Parathyroid adenoma (tissue), 2 donors: ENCODE data around the gene SLC20A1.

Source experiments
- H2AFZ ChIP-seq: fragments of 300-600 bp; sonication (generic); one replicate; pipeline ENCODE4 v1.7.0; 2017; ENCODE audit warnings: antibody characterized with exemption, mild to moderate bottlenecking
- H3K27ac ChIP-seq: fragments of 300-600 bp; sonication (generic); one replicate; pipeline ENCODE4 v1.7.0; 2017
- H3K27me3 ChIP-seq: fragments of 300-600 bp; sonication (generic); one replicate; pipeline ENCODE4 v1.7.0; 2017; ENCODE audit warnings: low read length; ENCODE audit not compliant: control insufficient read depth, insufficient read depth
- H3K36me3 ChIP-seq: fragments of 300-600 bp; sonication (generic); one replicate; pipeline ENCODE4 v1.7.0; 2017; ENCODE audit warnings: low read length; ENCODE audit not compliant: control insufficient read depth, insufficient read depth
- H3K4me1 ChIP-seq: fragments of 300-600 bp; sonication (generic); one replicate; pipeline ENCODE4 v1.7.0; 2017; ENCODE audit warnings: control low read depth
- H3K4me2 ChIP-seq: fragments of 300-600 bp; sonication (generic); one replicate; pipeline ENCODE4 v1.7.0; 2017; ENCODE audit warnings: low read length
- H3K4me3 ChIP-seq: fragments of 300-600 bp; sonication (generic); one replicate; pipeline ENCODE4 v1.7.0; 2017; ENCODE audit warnings: low read depth, low read length
- H3K79me2 ChIP-seq: fragments of 300-600 bp; sonication (generic); one replicate; pipeline ENCODE4 v1.7.0; 2017; ENCODE audit warnings: control low read depth
- H3K9ac ChIP-seq: fragments of 300-600 bp; sonication (generic); one replicate; pipeline ENCODE4 v1.7.0; 2017; ENCODE audit warnings: mild to moderate bottlenecking
- H3K9me3 ChIP-seq: fragments of 300-600 bp; sonication (generic); one replicate; pipeline ENCODE4 v1.7.0; 2017; ENCODE audit warnings: low read length; ENCODE audit not compliant: control insufficient read depth
- CTCF ChIP-seq: fragments of 300-600 bp; sonication (generic); IDR thresholded peaks from one replicate; pipeline ENCODE4 v1.7.0; 2017; ENCODE audit warnings: antibody characterized with exemption, mild to moderate bottlenecking
- donor health status: primary hyperparathyroidism.

The SLC20A1 gene

GRCh38 chr2:112640800-112641675 lies 4.7 kb upstream of the SLC20A1 start:
- Histone ChIP-seq H3K27ac (no peak overlapping the region), H3K79me2 (no peaks in the 10 kb centered on the region), H3K9me3 (no peaks in the 10 kb centered on the region), H3K9ac (no peak overlapping the region), H3K27me3 (no peaks in the 10 kb centered on the region), H3K4me2 (no peak overlapping the region), H3K4me3 (no peak overlapping the region), H3K36me3 (no peaks in the 10 kb centered on the region), H3K4me1 (peaks cover 8% of the 10 kb centered on the region), H2AFZ (no peak overlapping the region)
- TF ChIP-seq CTCF, result no peak

- H3K27me3 ChIP-seq, result no peaks in the 10 kb centered on the region
- no peak overlapping the region for H3K4me2 ChIP-seq
- H2AFZ ChIP-seq, result no peak overlapping the region
- H3K36me3 ChIP-seq, result no peaks in the 10 kb centered on the region
- TF ChIP-seq CTCF, result no peak
- no peak overlapping the region for H3K4me3 ChIP-seq
- H3K9ac ChIP-seq, result no peak overlapping the region
- H3K4me1 ChIP-seq, result peaks cover 8% of the 10 kb centered on the region
- H3K27ac ChIP-seq, result no peak overlapping the region
- no peaks in the 10 kb centered on the region for H3K9me3 ChIP-seq
- H3K79me2 ChIP-seq, result no peaks in the 10 kb centered on the region
Observed at GRCh38 chr2:112641701-112642100, 4.0 kb upstream of the SLC20A1 start.

- H3K4me2 ChIP-seq, result no peak overlapping the region
- TF ChIP-seq CTCF, result no peak
- no peak overlapping the region for H3K4me3 ChIP-seq
- no peak overlapping the region for H2AFZ ChIP-seq
- H3K9me3 ChIP-seq, result no peaks in the 10 kb centered on the region
- H3K79me2 ChIP-seq, result no peaks in the 10 kb centered on the region
- no peak overlapping the region for H3K27ac ChIP-seq
- no peak overlapping the region for H3K9ac ChIP-seq
- no peaks in the 10 kb centered on the region for H3K36me3 ChIP-seq
- peaks cover 10% of the 10 kb centered on the region for H3K4me1 ChIP-seq
- no peaks in the 10 kb centered on the region for H3K27me3 ChIP-seq
Observed at GRCh38 chr2:112642561-112642960, 3.2 kb upstream of the SLC20A1 start.

- Histone ChIP-seq H3K4me2 (no peak overlapping the region), H3K9me3 (no peaks in the 10 kb centered on the region), H3K79me2 (no peaks in the 10 kb centered on the region), H2AFZ (no peak overlapping the region), H3K4me1 (peaks cover 10% of the 10 kb centered on the region), H3K27ac (no peak overlapping the region), H3K36me3 (no peaks in the 10 kb centered on the region), H3K9ac (no peak overlapping the region), H3K4me3 (no peak overlapping the region), H3K27me3 (no peaks in the 10 kb centered on the region)
- TF ChIP-seq CTCF, result no peak
Observed at GRCh38 chr2:112642966-112643365, 2.8 kb upstream of the SLC20A1 start.

GRCh38 chr2:112643488-112643887 lies 2.3 kb upstream of the SLC20A1 start:
- TF ChIP-seq CTCF, result no peak
- H3K79me2 ChIP-seq, result no peaks in the 10 kb centered on the region
- H3K4me2 ChIP-seq, result no peak overlapping the region
- H2AFZ ChIP-seq, result no peak overlapping the region
- no peak overlapping the region for H3K27ac ChIP-seq
- H3K27me3 ChIP-seq, result no peaks in the 10 kb centered on the region
- no peaks in the 10 kb centered on the region for H3K36me3 ChIP-seq
- no peak overlapping the region for H3K9ac ChIP-seq
- H3K4me3 ChIP-seq, result no peak overlapping the region
- no peaks in the 10 kb centered on the region for H3K9me3 ChIP-seq
- H3K4me1 ChIP-seq, result peaks cover 10% of the 10 kb centered on the region
